HG02588 (cell line): ENCODE measurements around the gene ZNF354C.

Source experiments
- ATAC-seq: cut with Tn5 transposase; IDR thresholded peaks from one replicate; pipeline ENCODE4 v1.9.1; 2021; ENCODE audit warnings: mild to moderate bottlenecking, moderate library complexity; ENCODE audit not compliant: unreplicated experiment

ZNF354C gene

DNA sequence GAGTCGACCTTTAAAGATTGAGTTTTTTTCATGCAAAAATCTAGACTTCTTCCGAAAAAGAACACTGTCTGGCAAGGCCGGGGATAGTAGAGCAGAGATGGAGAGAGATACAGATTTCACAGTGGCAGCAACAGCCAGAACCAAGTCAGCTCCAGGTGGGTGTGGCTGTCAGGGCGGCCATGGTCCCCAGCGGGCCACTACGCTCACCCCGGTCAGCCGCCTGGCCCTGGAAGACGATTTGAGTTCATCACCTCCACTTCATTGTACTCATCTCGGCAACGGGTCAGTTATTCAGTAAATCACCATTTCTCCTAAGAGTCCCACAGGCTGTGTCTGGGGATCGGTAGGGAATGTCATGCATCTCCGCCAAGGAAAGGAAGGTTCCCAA is 53.0 kb downstream of the ZNF354C start:
- no peak for ATAC-seq

DNA sequence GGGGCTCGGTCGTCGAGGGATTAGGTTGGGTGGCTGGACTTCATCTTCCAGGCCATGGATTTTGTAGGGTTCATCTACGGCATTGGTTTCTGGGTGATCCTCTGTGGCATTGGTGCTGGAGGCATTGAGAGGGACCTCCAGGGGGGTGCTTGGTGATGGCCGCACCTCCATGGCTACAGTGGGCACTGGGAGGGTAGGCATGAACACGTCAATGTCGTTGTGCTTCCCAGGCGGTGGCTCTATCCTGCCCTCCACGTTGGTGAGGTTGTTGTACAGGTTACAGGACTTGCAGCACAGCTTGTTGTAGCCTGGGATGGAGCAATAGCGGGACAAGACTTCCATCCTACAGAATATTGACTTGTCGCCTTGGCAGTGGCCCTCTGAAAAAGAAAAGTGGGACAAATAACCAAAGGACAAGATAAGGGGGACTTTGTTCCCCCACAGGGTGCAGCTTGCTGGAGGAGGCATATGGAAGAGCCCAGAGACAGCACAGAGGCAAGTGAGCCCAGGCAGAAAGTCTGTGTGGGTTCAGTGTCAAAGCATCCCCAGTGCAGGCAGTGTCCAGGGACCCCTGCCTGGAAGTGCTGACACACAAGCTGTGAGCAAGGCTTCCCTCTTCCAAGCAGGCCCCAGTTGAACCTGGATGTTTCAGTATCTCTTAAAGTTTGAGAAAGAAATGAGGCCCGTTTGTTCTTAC is 53.9 kb downstream of the ZNF354C start:
- ATAC-seq, result no peak

DNA sequence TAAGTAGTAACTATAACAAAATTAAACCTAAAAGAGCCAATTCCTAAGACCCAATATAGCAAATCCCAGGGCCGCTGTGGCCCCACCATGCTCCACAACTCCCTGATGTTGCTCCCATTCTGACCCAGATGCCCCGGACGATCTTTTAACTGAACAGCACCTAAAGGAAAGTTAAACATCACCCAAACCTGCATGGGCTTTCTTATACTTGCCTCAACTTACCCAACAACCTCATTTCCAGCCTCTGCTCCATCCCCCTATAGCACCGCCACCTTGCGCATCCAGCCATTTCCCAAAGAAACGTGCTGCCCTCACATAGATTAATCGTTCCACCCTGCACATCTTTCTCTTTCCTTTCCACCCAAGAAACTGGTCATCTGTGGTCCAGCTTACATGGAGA is 54.6 kb downstream of the ZNF354C start:
- no peak for ATAC-seq

DNA sequence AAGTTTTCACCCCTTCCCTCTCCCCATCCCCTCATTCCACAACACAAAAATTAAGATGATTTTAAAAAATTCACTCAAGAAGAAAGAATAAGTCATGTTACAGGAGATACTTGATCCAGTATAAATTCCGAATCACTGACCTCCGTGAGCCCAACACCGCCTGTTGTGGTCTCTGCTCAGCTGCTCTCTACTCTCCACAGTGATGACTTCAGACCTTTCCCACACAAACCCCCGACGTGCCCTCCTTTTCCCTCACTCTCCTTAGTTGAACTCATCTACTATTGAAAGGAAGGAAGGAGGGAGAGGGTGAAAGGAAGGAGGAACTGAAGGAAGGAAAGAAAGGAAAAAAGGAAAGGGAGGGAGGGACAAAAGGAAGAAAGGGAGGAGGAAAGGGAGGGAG is 55.1 kb downstream of the ZNF354C start:
- no peak for ATAC-seq

DNA sequence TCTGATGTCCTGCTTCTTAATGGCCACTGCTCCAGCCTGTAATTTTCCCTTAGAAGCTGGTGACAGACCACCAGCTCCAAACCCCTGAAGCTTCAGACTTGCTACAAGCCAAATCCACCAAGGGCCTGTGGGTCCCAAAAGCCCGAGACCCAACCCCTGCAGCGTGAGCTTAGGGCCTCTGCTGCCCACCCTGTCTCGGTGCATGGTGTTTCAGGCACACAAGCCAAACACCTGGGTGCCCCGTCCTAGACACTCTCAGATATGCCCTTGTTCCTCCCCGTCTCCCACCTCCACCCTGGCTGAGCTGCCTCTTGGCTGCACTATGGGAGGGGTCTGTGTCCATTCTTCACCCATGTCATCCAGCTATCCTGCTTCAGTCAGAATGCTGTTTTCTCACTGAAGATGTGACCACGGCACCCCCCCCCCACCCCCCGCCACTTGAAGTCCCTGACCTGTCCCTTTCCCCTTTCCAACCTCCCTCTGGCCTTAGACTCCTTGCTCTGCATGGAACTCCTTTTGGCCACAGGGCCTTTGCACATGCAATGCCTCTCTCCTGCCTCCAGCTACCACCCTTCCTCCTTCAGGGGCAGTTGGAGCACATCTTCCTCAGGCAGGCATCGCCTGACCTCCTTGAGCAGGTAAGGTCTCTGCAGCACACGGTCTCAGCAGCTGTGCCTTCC is 55.8 kb downstream of the ZNF354C start:
- ATAC-seq, result no peak

DNA sequence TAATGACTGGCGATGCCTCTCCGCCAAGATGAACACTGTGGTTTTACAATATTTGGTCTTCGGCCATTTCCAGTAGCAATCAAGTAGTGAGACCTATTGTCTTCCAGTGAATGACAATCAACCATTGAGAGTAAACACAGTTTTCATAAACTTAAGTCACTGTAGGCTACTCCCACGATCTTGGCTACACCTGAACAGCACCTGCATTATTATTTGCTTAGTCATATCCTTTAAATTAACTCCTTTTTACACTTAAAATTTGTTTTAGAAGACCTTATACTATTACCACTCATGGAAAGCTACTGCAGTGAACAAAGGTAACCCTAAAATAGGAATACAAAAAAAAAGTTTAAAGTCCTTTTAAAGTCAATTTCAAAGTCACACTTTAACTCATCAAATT is 58.2 kb downstream of the ZNF354C start:
- ATAC-seq, result no peak

DNA sequence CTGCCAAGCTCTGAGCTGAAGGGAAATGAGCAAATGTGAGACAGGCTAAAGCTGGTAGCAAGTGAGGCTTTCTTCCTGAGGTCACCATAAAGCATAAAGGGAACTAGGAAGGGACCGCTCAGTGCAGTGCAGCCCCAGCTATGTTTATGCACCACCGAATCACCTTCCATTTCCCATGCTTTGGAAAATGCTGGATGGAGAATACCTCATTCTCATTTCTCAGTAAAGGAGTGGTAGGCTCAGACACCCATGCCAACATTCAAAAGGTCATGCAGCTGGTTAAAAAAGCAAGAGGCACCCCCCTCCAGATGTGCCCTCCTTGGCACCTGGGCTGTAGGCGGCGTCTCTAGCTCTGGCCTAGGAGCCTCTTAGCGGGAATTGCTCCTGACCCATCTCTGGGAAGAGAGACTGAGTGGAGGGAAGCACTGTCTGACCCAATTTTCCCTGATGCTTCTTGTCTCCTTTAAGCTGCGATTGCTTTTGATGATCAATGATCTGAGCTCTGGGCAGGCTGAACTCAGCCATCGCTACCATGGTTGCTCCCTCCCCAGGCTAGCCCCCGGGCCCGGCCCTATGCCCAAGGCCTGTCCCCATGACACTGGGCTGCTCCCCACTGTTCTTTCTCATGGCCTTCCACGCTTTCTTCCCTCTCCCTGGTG is 58.7 kb downstream of the ZNF354C start:
- ATAC-seq, result no peak

DNA sequence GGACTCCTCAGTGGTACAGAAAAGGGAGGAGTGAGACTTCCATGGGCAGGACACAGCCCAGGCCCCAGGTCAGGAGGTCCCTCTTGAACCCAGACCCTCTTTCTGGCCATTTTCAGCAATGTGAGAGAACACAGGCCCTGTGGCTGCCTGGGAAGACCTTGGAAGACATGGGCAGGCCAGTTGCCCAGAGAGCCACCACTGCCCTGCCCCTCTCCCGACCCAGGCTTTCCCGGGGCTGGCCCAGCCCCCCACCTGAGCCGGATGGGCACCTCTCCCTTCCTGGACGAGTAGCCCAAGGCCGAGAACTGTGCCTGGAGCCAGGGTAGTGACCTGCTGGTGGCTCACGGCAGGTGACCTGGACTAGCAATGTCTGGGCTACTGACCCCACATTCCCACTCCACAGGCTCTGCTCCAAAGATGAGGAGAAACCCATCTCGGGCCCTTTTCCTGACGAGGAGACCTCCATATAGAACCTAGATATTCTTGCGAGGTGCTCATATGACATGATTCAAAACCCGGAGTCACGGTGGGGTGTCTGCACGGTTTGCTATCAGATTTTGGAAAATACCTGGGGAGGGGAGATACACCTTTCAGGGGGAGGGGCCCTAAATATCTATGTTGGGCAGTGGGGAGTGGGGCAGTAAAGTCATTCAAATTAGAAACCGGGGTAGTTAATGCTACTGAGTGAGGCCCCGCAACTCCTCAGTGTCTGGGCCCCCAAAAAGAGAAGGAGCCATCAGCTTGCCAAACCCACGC is 59.4 kb downstream of the ZNF354C start:
- no peak for ATAC-seq

DNA sequence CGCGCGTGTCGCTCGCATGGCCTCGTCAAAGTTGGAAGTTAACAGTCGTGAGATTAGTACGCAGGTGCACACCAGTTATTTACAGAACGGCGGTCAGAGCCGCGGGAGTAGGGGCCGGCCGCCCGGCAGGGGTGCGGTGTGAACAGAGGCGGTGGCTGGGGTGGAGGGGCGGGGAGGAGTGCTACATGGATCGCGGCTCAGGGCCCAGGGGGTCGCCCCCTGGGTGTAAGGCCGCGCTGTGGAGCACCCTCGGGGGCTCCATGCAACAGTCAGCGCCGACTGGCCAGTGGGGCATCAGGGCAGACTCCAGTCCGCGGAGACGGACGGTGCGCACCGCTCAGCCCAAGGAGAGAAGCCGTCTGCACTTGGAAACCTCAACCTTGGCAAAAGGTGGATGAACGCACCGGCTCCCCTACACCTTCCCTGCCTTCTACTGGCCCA is 60.3 kb downstream of the ZNF354C start:
- no peak for ATAC-seq

DNA sequence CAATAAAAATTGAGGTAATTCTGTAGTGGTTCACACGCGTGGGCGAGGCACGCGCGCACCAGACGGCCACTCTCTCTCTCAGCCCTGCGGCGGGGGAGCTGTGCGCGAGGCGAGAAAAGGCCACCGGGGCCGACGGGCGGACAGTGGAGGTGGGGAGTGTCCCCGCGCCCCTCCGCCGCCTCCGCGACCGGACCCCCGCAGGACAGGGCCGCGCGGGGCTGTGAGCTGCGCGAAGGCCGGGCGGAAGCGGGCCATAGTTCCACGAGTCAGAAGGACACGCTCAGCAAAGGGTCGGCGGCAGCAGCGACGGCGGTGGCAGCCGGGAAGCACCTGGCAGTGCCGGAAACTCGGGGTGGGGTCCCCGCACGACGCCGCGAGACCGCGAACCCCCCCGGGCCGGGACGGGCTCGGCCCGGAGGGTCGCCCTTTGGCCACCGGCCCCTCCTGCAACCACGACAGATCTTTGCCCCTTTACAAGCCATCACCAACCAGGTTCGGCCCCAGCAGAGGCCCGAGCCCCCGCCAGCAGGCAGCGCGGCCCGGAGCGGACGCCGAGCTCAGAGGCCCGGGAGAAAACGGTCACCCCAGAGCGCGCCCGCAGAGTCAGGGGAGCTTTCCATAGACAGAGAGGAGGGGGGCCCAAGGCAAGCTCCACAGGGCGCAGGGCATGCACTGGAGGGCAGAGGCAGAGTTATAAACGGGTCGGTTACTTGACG is 60.9 kb downstream of the ZNF354C start:
- no peak for ATAC-seq

DNA sequence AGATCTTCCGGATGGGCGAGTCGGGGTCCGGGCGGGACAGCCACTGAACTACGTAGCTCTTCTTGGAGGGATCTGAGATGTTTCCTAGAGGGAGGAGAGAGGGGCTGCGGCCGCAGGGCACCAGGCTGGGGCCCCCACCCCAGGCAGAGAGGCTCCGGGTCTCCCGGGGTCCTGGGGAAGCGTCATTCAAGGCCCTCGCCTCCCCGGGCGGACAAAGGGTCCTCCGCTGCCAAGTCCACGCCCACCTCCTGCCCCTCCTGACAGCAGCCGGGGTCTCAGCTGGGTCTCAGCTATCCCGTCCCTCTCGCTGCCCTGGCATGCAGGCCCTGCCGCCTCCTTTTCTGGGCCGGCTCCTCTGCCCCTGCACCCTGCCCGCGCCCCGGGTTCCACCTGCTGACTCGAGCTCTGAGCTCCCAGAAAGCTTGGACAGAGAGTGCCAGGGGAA is 61.5 kb downstream of the ZNF354C start:
- ATAC-seq, result no peak

DNA sequence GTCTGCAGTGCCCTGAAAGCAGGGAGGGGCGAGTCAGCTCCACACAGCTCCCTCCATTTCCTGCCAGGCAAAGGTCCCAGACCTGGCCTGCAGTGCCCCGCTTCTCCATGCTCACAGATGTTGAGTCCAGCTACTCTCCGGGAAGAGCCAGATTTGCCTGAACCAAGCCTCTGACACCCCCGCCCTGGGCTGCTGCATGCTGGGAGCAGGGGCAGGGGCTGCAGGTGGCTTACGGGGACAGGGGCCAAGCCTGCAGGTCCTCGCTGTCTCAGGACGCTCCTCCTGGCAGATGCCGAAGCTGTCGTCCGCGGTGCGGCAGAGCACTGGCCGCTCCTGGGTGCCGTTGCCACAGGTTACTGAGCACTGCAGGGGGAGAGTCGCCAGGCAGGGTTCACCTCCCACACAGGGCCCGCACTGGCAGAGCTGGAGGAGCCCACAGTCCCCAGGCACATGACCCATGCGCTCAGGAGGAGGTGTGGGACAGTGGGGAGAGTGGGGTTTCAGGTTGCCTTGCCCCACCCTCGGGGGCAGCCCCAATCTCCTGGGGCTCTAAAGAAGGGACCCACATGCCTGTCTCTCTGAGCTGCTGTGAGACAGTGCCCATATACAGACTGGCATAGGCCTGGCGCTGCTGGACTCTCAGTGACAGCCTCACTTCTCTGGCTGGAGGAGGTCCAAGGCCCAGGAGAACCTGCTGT is 62.4 kb downstream of the ZNF354C start:
- no peak for ATAC-seq

DNA sequence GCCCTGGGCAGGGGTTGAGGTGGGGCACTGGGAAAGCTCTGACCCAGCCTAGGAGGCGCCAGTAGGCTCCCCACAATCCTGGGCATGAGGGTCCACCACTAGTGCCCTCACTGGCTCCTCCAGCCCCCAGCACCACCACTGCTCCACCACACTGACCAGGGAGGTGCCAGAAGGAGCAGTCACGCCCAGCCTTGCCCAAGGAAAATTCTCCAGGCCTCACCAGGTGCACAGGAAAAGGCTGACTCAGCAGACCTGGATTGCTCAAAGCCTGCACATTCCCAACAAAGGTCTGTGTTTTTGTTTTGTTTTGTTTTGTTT is 62.9 kb downstream of the ZNF354C start:
- no peak for ATAC-seq

DNA sequence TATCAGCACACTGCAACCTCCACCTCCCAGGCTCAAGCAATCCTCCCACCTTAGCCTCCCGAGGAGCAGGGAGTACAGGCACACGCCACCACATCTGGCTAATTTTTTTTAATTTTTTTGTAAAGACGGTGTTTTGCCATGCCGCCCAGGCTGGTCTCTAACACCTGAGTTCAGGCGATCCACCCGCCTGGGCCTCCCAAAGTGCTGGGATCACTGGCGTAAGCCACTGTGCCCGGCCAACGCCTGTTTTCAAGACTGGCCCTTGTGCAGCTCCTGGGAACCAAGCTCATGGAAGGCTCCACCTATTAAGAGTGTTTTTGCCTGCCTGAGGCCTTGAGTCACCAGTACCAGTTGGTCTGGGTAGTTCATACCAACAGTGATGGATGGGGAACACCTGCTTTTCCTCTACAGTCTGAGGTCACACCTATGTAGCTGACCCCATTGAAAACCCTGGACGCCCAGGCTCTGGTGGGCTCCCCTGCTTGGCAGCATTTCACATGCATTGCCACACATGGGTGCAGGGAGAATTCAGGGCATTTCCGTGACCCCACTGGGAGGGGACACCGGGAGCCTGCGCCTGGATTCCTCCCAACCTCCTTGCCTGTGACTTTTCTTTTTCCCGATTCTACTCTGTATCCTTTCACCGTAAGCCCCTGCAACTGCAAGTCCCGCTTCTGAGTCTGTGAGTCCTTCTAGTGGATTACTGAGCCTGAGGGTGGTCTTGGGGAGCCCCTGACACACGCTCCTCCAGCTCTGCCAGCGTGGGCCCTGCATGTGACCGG is 63.5 kb downstream of the ZNF354C start:
- ATAC-seq, result no peak

DNA sequence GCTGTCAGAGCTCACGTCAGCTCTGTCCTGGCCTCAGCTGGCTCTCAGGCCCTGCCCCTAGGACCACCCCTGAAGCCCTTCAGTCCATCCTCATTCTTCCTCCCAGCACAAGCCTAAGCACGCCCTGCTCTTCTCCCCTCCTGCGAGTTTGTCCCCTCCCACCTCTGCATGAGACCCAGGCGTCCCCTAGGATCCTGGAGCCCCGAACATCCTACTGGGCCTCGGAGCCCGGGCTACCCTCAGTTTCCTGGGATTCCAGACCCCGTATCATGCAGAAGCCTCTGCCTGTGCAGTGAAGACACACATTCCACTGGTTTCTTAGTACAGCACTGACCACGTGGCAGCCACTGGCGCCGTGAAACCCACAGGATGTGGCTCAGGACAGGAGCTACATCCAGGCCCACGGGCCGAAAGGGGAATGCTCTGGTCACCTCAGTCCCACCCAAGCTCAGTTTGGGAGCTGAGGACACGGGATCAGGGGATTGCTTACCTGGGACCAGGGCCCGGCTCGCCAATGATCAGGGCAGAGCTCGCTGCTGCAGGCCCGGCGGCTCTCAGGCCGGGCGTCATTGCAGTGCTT is 64.2 kb downstream of the ZNF354C start:
- ATAC-seq, result no peak

DNA sequence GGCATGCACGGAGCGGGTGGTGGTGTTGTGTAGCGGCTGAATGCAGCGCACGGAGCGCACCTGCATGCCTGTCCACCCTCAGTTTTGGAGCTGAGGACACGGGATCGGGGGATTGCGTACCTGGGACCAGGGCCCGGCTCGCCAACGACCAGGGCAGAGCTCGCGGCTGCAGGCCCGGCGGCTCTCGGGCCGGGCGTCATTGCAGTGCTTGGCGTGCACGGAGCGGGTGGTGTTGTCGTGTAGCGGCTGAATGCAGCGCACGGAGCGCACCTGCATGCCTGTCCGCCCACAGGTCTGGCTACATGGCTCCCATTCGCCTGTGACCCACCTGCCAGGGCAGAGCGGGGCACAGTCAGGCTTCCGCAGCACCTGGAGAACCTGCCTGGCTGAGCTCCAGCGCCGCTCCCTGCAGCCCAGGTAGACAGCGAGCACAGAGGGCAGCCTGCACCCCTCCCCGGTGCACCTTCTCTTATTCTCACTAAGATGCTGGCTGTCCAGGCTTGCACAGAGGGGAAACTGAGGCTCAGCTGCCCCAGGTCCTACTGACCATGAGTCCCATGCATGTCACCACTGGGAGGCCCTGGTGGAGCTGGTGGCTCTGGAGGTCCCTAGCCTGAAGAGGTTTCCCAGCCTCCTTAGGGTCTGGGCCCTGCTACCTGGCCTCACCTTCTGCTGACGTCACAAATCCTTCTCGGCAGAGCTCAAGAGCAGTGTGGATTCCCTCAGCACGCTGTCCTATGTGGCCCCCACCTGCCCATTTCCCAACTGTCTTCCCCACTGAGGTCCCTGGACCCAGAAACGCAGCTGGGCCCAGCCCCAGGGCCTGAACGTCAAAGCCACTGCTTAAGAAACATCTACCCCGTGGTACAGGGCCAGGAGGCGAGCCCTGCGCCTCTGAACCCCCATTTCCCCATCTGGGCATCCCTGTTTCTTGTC is 64.9 kb downstream of the ZNF354C start:
- ATAC-seq, result no peak

DNA sequence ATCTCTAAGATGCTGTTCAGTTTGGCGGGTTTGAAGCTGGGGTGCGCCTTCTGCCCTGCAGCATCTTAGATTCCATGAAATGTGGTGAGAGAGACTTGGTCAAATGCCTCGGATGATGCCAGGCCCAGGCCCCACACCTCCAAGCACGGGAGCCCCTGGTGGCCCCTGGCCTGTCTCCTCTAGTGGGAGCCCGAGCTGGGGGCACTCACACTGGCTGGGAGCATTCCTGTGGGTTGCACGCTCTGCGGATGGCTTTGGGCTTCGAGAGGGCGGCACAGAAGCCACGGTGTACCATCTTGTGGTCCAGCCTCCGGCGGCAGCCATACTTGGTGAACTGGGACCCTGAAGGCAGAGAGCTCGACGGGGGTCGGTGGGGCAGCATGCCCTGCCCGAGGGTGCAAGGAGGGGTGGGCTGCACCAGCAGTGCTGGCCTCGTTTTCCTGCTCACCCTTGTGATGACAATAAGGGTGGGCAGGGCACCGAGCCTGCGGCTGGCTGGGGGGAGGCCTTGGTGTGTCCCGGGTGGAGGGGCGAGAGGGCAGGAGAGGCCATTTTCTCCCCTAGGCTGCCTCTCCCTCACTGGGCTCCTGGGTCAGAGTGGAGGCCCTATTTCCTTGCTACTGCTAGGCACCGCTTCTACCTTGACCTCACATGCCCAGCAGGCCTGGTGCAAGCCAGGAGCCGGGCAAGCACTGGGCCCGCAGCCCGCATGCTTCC is 65.8 kb downstream of the ZNF354C start:
- no peak for ATAC-seq
